GM10266 (cell line): Measurements from ENCODE around the gene NSMF.
"Not testable (repeated sequence)": the region's sequence is repeated elsewhere in the genome, so short reads cannot be mapped to it uniquely, and the experiment has no call there.

ENCODE experiments used
- DNase-seq: peaks from one replicate; pipeline ENCODE4 v3.0.0; 2012; ENCODE audit errors: extremely low spot score
- TF ChIP-seq, protein P1 (sequence below): IDR thresholded peaks from 2 replicates; pipeline ENCODE4 v1.5.1; 2012; ENCODE audit warnings: mild to moderate bottlenecking, low read depth; ENCODE audit not compliant: control insufficient read depth, insufficient read depth; ENCODE audit errors: missing control alignments

Gene NSMF

GRCh38 chr9:137411260-137411644 is 47.9 kb downstream of the NSMF start:
- TF ChIP-seq, protein P1, sequence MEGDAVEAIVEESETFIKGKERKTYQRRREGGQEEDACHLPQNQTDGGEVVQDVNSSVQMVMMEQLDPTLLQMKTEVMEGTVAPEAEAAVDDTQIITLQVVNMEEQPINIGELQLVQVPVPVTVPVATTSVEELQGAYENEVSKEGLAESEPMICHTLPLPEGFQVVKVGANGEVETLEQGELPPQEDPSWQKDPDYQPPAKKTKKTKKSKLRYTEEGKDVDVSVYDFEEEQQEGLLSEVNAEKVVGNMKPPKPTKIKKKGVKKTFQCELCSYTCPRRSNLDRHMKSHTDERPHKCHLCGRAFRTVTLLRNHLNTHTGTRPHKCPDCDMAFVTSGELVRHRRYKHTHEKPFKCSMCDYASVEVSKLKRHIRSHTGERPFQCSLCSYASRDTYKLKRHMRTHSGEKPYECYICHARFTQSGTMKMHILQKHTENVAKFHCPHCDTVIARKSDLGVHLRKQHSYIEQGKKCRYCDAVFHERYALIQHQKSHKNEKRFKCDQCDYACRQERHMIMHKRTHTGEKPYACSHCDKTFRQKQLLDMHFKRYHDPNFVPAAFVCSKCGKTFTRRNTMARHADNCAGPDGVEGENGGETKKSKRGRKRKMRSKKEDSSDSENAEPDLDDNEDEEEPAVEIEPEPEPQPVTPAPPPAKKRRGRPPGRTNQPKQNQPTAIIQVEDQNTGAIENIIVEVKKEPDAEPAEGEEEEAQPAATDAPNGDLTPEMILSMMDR: no peak
- DNase-seq: no peak

DNA sequence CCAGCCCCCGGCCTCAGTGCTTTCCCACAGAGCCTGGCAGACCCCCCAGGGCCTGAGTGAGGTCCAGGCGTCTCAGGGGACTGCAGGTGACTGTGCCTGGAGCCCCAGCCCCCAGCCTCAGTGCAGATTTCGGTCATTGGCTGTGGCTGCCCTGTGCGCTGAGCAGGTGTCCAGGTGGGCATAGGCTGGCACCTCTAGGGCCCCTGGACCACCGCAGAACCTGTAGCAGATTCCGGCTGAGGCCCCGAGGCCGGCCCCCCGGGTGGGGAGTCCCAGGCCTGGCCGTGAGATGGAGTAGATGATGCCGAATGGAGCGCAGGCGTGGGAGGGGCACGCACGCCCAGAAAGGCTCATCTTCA is 48.3 kb downstream of the NSMF start:
- DNase-seq: no peak
- TF ChIP-seq, protein P1: no peak

DNA sequence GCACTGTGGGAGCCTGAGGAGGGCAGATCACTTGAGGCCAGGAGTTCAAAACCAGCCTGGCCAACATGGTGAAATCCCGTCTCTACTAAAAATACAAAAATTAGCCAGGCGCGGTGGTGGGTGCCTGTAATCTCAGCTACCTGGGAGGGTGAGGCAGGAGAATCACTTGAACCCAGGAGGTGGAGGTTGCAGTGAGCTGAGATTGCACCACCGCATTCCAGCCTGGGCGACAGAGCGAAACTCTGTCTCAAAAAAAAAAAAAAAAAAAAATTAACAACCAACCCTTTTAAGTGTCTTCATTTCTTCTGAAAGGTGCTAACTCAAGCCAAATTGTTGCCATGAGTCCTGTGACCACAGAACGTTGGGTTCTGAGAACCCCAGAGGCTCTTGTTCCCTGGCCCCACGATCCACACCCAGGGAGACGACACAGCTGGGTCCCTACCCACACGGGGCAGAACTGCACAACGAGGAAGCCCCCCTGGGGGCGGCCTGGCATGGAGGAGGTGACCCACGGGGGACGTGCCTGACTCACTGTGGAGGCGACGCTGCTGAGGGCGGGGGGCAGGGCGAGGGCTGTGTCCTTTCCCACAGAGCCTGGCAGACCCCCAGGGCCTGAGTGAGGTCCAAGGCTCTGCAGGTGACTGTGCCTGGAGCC is 48.8 kb downstream of the NSMF start:
- not testable (repeated sequence) for DNase-seq

- DNase-seq: no peak
- TF ChIP-seq, protein P1: no peak
Measured at GRCh38 chr9:137409515-137409914, 49.6 kb downstream of the NSMF start.

DNA sequence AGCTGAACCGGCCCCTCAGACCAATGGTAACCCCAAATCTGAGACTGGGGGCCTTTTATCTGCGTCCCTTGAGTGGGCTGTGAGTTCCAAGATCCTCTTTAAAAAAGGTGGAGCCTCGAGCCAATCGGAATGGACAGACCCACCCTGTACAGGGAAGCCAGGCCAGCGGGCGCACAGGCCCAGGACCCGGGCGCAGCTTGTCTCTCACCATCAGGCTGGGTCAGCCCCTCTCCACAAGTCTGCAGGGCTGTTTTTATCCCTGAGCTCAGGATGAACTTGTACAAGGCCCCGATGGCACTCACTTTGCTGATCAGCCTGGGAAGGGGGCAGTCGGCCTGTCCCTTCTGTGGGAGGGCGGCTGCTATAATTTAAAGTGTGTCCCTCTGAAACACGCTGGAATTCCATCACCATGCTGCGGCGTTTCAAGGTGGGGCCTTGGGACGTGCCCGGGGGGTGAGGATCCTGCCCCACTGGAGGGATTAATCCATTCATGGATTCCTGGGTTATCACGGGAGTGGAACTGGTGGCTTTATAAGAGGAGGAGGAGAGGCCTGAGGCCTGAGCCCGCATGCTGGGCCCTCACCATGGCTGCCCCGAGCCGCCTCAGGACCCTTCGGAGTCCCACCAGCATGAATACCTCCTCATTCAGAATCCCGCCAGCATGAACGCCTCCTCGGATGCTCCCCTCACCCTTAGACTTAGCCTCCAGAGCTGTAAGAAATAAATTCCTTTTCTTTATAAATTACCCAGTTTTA is 50.3 kb downstream of the NSMF start:
- no peak for DNase-seq
- TF ChIP-seq, protein P1: no peak

DNA sequence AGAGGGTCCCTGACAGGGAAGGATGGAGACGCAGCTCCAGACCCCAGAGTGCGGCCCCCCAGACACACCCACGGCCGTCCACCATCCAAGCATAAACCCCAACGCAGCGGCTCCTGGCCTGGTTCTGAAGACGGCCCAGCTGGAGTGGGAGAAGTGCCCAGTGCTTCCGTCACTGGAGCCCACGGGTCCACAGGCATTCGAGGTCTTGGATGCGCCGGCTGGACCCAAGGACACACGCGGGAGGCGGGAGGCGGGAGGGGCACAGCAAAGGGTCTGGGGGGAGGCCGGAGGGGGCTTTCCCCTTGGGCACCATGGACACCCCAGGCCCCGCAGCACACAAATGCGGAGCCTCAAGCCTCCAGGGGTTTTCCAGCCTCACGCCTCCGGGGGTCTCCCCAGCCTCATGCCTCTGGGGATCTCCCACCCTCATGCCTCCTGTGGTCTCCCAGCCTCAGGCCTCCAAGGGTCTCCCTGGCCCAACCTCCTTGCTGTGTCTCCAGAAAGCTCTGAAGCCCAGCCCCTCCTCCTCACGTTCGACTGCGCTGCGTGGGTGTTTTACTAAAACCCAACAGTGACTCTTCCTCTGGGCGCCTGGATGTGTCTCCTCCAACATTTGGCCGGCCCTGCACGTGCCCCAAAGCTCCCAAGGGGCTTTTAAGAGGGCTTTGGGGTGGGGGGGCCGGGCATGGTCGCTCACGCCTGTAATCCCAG is 51.4 kb downstream of the NSMF start:
- no peak for DNase-seq
- TF ChIP-seq, protein P1: no peak

- TF ChIP-seq, protein P1: peak; percentile 80
- peak; percentile 93 for DNase-seq
Measured at GRCh38 chr9:137406876-137407589, 52.1 kb downstream of the NSMF start.
